Measurements from ENCODE around the gene RABAC1.
"Not testable (repeated sequence)": the region's sequence is repeated elsewhere in the genome, so short reads cannot be mapped to it uniquely, and the experiment has no call there.

Gene RABAC1

GRCh38 chr19:41927497-41928192 is 31.5 kb downstream of the RABAC1 start:
- peak in 1 of 2 donors; percentile 42 for DNase-seq

- DNase-seq = no peak
Observed at GRCh38 chr19:41926763-41927496, 32.2 kb downstream of the RABAC1 start.

GRCh38 chr19:41926028-41926762 is 32.9 kb downstream of the RABAC1 start:
- no peak for DNase-seq

GRCh38 chr19:41925208-41926003 is 33.7 kb downstream of the RABAC1 start:
- DNase-seq = no peak

GRCh38 chr19:41924151-41925145 is 34.7 kb downstream of the RABAC1 start:
- DNase-seq = no peak

- DNase-seq = no peak
Observed at GRCh38 chr19:41923045-41923788, 35.9 kb downstream of the RABAC1 start.

- no peak for DNase-seq
Observed at GRCh38 chr19:41922585-41922984, 36.5 kb downstream of the RABAC1 start.

GRCh38 chr19:41921577-41922576 is 37.2 kb downstream of the RABAC1 start:
- DNase-seq = no peak

- DNase-seq = no peak
Observed at GRCh38 chr19:41920882-41921576, 38.1 kb downstream of the RABAC1 start.

- DNase-seq = no peak
Observed at GRCh38 chr19:41919948-41920712, 39.0 kb downstream of the RABAC1 start.

- no peak for DNase-seq
Observed at GRCh38 chr19:41918653-41919244, 40.4 kb downstream of the RABAC1 start.

- DNase-seq = no peak
Observed at GRCh38 chr19:41918095-41918494, 41.0 kb downstream of the RABAC1 start.

- no peak for DNase-seq
Observed at GRCh38 chr19:41917676-41918075, 41.4 kb downstream of the RABAC1 start.

GRCh38 chr19:41915776-41916414 is 43.2 kb downstream of the RABAC1 start:
- DNase-seq = no peak

- DNase-seq = no peak
Observed at GRCh38 chr19:41915021-41915775, 43.9 kb downstream of the RABAC1 start.

GRCh38 chr19:41914424-41914834 is 44.7 kb downstream of the RABAC1 start:
- DNase-seq = not testable (repeated sequence)
